GM21576 (cell line): ENCODE data around the gene CHST15.
A peak's percentile ranks its signal among the peaks of the same experiment; 100 is the strongest.
"Not testable (repeated sequence)": the region's sequence is repeated elsewhere in the genome, so short reads cannot be mapped to it uniquely, and the experiment has no call there.

Source experiments
- ATAC-seq: cut with Tn5 transposase; IDR thresholded peaks from one replicate; pipeline ENCODE4 v1.9.1; 2021; ENCODE audit warnings: mild to moderate bottlenecking, moderate library complexity; ENCODE audit not compliant: unreplicated experiment

CHST15 gene

GRCh38 chr10:124101351-124101750 lies 8.0 kb upstream of the CHST15 start:
- no peak for ATAC-seq

- not testable (repeated sequence) for ATAC-seq
Observed at GRCh38 chr10:124100651-124101050, 7.3 kb upstream of the CHST15 start.

- ATAC-seq: no peak
Observed at GRCh38 chr10:124100124-124100523, 6.7 kb upstream of the CHST15 start.

GRCh38 chr10:124099604-124100003 lies 6.2 kb upstream of the CHST15 start:
- ATAC-seq: no peak

GRCh38 chr10:124098575-124098974 lies 5.2 kb upstream of the CHST15 start:
- no peak for ATAC-seq

GRCh38 chr10:124097883-124098282 lies 4.5 kb upstream of the CHST15 start:
- no peak for ATAC-seq

- ATAC-seq: no peak
Observed at GRCh38 chr10:124096494-124096893, 3.1 kb upstream of the CHST15 start.

- ATAC-seq: not testable (repeated sequence)
Observed at GRCh38 chr10:124095801-124096200, 2.4 kb upstream of the CHST15 start.

- ATAC-seq: no peak
Observed at GRCh38 chr10:124095096-124095495, 1.7 kb upstream of the CHST15 start.

- ATAC-seq: no peak
Observed at GRCh38 chr10:124094419-124094785, 1.0 kb upstream of the CHST15 start.

GRCh38 chr10:124093774-124094418 lies 498 bp upstream of the CHST15 start:
- ATAC-seq: not testable (repeated sequence)

- peak; percentile 48 for ATAC-seq
Observed at GRCh38 chr10:124092250-124092859, 1.0 kb downstream of the CHST15 start.

- no peak for ATAC-seq
Observed at GRCh38 chr10:124091646-124092249, 1.6 kb downstream of the CHST15 start.

GRCh38 chr10:124090601-124091209 lies 2.7 kb downstream of the CHST15 start:
- no peak for ATAC-seq

GRCh38 chr10:124089859-124090258 lies 3.5 kb downstream of the CHST15 start:
- no peak for ATAC-seq

GRCh38 chr10:124088915-124089314 lies 4.5 kb downstream of the CHST15 start:
- no peak for ATAC-seq

GRCh38 chr10:124087672-124088634 lies 5.4 kb downstream of the CHST15 start:
- no peak for ATAC-seq

GRCh38 chr10:124086787-124087671 lies 6.4 kb downstream of the CHST15 start:
- ATAC-seq: no peak

- no peak for ATAC-seq
Observed at GRCh38 chr10:124086097-124086710, 7.2 kb downstream of the CHST15 start.
